ENCODE results near the gene CUTC.

DNA sequence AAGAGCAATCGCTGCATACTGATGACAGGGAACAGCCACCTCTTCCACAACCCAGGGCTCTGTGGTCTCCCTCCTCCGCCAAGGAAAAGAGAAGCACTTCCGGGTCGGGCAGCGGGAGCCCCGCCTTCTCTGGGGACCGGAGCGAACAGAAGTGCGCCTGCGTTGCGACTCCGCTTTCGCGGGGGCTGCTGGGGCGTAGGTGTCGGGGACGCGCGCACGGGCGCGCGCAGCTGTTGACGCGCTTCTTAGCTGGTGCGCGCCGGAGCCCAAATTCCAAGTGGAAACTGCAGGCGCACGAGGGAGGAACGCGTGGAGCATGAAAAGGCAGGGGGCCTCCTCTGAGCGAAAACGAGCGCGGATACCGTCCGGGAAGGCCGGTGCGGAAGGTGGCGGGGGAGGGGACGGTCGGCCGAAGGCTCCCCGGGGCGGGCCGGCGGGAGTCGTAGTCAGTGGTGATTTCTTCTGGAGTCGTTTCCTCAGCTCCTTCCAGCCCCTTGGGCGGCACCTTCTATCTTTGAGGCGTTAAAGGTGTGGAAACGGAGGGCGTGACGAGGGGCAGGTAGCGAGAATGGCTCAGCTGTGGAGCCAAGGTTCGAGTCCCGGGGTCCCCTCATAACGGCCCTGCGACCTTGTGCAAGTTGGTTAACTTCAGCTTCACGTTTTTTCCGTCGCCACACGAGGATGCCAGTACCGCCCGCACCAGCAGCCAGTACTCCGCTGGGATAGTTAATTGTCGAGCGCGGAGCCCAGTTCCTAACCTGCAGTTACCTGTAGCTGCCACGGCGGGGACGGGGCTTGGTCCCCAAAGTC is at the start of gene CUTC, which contains the start of gene COX15:
- TF ChIP-seq, protein P1, sequence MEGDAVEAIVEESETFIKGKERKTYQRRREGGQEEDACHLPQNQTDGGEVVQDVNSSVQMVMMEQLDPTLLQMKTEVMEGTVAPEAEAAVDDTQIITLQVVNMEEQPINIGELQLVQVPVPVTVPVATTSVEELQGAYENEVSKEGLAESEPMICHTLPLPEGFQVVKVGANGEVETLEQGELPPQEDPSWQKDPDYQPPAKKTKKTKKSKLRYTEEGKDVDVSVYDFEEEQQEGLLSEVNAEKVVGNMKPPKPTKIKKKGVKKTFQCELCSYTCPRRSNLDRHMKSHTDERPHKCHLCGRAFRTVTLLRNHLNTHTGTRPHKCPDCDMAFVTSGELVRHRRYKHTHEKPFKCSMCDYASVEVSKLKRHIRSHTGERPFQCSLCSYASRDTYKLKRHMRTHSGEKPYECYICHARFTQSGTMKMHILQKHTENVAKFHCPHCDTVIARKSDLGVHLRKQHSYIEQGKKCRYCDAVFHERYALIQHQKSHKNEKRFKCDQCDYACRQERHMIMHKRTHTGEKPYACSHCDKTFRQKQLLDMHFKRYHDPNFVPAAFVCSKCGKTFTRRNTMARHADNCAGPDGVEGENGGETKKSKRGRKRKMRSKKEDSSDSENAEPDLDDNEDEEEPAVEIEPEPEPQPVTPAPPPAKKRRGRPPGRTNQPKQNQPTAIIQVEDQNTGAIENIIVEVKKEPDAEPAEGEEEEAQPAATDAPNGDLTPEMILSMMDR (conservative IDR thresholded peaks at IDR 0.05 in 1 of 2, IDR thresholded peaks at IDR 0.05 in 1 of 2; ENCODE audit: extremely low read depth in 1 of 2, insufficient read depth in 1 of 2, low read depth in 1 of 2, low read length in 2 of 2): peak; percentile 43 to 63
- TF ChIP-seq EZH2 (IDR thresholded peaks at IDR 0.05; ENCODE audit: borderline replicate concordance, low read length): no peak

Data from mammary epithelial cell (primary cell).